Inflammatory macrophage treated with lipopolysaccharide for 1 hour (primary cell): Measurements from ENCODE around the gene SLITRK2.

Source experiments
- DNase-seq, 2 donors: peaks; one replicate each; pipeline ENCODE4 v3.0.0-alpha.2; 2020 to 2022

SLITRK2 gene, protein sequence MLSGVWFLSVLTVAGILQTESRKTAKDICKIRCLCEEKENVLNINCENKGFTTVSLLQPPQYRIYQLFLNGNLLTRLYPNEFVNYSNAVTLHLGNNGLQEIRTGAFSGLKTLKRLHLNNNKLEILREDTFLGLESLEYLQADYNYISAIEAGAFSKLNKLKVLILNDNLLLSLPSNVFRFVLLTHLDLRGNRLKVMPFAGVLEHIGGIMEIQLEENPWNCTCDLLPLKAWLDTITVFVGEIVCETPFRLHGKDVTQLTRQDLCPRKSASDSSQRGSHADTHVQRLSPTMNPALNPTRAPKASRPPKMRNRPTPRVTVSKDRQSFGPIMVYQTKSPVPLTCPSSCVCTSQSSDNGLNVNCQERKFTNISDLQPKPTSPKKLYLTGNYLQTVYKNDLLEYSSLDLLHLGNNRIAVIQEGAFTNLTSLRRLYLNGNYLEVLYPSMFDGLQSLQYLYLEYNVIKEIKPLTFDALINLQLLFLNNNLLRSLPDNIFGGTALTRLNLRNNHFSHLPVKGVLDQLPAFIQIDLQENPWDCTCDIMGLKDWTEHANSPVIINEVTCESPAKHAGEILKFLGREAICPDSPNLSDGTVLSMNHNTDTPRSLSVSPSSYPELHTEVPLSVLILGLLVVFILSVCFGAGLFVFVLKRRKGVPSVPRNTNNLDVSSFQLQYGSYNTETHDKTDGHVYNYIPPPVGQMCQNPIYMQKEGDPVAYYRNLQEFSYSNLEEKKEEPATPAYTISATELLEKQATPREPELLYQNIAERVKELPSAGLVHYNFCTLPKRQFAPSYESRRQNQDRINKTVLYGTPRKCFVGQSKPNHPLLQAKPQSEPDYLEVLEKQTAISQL

DNA sequence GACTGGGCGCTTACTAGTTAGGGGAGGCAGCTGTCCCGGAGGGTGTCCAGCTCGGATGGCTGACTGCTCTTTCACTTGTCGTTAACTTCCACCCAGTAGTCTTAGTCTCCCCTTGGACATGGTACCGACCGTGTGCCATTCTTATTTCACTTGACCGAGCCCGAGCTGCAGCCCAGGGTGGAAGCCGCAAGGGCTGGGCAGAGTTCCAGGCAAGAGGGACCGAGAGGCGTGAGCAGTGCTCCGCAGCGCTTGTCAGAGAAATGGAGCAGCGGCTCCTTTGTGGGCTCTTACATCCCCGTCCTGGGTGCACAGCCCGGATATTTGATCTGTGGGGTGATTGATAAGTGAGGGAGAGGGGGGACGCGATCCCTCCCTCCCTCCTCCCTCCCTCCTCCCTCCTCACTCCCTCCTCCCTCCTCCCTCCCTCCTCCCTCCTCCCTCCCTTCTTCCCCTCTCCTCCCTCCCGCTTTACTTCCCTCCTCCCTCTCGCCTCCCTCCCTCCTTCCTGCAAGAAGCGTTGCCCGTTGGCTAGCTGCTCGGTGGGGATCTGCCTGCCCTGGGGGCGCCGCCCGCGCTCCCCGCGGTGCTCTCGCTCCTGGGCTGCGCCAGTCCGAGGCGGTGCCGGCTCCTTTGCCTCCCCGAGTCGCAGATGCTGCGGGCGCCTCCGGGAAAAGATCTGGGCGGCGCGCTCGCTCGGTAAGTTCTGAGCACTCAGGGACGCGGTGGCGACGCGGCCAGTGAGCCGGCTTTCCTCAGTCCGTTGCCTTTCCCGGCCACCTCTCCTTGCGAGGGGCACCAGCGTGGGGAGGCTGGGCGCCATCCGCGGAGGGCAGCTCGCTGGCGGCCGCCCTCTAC lies at the start of gene SLITRK2:
SLITRK2 (plus strand) TSS at position 499 of the 855 bp plus-strand sequence. CDS start 4,597 bp downstream, outside the sequence.
- no peak for DNase-seq

DNA sequence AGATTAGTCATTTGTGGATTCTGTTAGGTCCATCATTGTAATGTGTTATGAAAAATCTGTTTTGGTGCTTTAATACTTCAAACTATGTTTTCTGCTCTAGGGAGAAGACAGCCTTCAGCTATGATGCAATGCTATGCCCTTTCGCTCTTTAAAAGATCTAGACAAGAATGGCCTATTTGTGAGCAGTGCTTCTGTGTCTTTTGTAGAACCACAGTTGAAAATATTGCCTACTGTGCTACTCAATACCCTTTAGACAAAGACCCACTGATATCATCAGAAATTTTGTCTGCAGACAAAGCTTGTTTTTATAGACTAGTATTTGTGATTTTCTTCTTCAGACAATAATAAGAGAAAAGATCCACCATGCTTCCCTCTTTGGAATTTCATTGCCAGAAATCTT lies 44.6 kb upstream of the SLITRK2 start:
- no peak for DNase-seq

DNA sequence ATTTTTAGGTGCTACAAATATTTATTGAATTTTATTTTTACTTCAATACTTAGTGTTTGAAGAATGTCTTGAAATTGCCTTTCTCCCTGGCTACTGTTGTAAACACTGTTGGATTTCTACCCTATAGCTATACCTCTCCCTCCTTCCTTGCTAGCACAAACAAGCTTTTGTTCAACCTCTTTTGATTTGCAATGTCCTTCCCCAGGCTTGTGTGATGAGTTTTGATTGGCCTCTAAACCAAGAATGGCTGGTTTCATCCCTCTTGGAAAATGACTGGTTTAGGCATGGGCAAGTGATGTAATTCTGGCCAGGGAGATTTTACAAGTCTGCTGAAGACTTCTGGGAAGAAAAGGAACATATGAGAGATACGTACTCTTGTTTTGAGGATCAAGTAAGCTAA lies 25.3 kb upstream of the SLITRK2 start:
- DNase-seq, result no peak

DNA sequence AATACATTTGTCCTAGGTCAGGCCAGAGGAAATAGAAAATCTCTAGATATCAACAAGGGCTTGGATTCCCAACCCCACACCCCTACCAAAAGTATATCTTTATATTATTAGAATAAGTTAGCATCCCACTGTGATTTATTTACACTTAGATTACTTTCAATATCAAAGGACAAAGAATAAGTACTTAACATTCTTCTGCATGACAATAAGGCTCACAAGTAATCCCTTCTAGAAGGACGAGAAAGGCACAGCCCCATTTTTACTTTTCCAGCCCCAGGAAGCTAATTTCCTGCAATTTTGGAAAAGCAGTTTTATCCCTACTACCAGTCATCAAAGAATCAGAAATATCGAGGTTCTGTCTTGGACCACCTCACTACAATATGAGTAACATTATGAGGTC lies 14.1 kb upstream of the SLITRK2 start:
- DNase-seq, result no peak

DNA sequence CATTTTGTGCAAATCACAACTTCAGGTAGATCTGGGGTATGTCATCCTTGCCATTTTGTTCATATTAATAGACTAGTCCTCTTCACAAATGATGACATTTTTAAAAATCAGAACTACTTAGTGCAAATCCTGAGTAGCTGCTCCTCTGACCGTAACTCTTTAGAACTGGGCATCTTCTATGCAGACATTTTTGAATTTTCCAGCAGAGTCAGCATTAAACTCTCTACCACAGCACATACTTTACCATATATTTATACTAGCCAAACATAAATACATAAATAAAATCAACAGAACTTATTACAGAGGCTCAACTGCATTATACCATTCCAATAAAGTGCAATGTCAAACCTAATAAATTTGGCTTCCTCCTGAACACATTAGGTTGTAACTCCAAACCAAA lies 4.5 kb upstream of the SLITRK2 start:
- DNase-seq, result no peak

DNA sequence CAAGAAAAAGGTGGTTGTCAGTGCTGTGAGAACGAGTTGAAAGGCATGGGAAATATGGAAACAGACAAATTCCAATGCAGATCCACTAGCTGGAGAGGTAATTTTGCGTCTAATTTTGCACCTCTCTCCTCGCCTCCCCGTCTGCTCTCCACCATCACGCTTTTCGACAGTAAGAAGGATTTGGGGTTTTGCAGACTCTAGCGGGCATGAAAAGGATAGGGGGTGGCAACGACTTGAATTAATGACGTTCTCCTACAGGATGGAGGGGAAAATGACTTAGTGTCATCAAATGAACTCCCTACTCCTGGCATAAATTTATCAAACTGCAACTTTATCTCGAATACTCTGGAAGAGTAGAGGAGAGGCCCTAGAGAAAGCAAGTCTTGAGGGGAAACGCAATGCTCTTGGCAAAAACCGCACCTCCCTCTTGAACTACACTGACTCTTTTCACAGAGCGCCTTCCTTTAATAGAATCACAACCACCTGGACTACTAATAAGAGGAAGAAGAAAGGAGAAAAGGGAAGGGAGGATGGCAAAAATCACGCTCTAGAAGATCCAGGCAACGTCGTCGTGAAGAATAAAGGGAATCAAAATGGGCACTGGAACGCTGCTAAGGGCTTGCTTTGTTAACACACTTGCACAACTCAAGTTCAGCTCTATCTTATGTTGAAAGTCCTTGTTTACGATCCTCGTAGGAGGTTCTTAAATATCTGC lies 871 bp upstream of the SLITRK2 start:
- DNase-seq, result no peak

DNA sequence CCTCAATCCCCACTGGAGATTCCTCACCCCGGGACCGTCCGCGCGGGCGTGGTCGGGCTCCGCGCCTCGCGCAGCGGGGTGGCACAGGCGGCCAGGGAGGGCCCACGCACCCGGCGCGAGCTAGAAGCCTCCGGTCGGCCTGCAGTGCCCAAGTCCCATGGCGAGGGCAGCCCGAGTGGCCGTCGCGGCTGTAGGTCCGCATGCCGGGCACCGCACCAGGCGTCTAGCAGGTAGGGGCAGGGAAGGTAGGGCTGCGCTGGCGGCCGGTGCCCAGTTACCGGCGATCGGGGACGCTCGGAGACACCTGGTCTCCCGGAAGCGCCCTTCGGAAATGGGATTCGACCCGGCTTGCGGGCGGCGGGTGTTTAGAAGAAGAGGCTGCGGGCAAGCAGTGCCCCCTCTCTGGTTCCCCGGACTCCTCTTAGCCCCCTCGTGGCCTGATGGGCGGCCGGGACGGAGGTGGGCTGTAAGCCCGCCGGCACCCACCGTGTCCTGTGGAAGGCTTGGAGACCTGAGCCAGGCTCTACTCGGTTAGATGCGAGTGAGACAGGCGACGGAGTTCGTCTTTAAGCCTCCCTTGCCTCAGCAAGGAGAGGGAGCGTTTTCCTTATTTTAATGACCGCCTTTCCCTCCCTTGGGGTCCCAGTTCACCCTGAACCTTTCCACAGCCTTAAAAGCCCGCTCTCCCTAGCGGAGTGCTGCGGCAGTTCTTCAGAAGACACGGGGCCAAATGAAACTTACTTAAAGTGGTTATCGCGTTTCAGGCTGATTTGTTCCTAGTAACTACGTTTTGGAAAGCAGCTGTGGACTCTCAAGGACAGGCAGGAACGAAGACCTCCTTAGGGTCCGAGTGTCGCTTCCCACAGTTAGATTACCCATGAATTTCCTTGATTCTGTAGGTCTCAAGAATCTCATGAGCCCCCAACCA lies 821 bp downstream of the SLITRK2 start:
- no peak for DNase-seq

DNA sequence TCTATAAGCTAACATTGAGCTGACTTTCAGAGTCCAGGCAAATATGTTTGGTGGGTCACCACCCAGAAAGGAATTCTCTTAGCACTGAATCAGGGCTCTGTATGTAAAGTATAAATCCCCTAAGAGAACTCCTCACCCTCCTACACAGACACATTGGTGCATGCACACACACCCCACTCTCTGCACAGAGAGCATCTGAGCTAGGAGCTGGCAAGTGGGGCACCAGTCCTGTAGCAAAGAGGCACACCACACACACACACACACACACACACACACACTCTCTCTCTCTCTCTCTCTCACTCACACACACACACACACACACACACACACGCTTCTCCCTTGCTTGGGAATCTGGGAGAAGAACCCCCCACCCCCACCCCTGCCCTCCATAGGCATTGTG lies 3.2 kb downstream of the SLITRK2 start:
- no peak for DNase-seq

DNA sequence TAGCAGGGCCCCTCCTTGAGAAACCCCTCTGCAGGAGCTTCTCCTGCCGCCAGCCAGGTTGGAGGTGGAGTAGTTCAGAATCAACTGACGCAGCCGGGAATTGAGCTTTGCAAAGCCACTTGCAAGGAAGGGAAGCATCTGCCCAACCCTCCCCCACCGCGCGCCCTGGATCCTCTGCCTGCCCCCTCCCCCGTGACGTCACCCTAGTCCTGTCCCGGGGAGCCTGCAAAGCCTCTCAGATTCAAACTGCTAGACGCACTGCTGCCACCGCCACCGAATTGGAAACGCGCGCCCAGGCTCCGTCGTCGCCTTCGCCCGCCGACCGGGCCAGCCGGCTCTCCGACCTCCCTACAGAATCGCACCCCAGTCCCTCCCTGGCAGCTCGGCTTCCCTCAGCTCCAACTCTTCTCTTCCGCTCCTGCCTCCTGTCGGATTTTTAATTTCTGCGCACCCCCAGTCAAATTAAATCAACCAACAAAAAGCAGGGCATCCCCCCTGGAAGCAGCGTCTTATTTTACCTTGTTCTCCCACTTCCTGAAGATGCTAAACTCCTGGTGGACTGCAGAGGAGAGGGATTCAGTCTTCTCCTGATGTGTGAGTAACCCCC lies 3.8 kb downstream of the SLITRK2 start:
- DNase-seq, result no peak

DNA sequence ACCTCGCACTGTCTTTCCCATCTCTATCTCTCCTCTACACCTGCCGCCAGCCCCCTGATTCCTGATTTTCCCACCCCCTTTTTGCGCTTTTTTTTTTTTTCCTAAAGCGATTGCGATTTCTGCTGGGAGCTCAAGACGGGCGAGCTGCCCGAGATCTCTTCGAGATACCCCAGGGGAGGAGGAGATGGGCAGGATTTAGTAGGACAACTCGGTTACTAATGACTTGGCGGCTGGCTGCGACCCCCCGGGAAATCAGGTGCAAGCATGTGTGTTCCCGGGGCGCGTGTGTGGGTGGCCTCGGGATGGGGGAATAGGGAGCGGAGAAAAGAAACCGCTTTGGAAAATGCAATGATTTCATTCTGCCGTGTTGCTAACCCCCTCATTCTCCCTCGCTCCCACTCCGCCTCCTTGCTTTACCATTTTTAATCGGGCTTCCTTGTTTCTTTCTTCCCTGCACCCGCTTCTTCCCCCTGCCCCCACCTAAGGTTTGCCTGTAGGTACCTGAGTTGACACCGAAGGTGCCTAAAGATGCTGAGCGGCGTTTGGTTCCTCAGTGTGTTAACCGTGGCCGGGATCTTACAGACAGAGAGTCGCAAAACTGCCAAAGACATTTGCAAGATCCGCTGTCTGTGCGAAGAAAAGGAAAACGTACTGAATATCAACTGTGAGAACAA lies 4.4 kb downstream of the SLITRK2 start:
- no peak for DNase-seq

DNA sequence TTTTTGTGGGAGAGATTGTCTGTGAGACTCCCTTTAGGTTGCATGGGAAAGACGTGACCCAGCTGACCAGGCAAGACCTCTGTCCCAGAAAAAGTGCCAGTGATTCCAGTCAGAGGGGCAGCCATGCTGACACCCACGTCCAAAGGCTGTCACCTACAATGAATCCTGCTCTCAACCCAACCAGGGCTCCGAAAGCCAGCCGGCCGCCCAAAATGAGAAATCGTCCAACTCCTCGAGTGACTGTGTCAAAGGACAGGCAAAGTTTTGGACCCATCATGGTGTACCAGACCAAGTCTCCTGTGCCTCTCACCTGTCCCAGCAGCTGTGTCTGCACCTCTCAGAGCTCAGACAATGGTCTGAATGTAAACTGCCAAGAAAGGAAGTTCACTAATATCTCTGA lies 5.5 kb downstream of the SLITRK2 start:
- no peak for DNase-seq

DNA sequence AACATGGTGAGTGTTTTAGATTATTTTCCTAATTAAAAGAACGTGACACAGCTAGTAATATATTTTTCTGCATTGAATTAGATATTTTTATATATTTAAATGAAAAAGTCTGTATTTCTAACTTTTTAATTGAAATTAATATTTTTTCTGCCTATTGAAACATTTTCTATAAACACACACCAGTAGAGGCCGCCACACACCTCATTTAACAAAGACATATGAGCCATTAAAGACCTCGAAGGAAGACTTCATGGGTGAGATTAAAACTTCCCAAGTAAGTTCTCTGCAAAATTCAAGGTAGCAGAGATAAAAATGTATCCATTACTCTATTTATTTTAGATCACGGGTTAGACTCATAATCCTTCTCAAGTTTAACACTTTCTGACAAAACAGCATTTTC lies 8.3 kb downstream of the SLITRK2 start:
- DNase-seq, result no peak

DNA sequence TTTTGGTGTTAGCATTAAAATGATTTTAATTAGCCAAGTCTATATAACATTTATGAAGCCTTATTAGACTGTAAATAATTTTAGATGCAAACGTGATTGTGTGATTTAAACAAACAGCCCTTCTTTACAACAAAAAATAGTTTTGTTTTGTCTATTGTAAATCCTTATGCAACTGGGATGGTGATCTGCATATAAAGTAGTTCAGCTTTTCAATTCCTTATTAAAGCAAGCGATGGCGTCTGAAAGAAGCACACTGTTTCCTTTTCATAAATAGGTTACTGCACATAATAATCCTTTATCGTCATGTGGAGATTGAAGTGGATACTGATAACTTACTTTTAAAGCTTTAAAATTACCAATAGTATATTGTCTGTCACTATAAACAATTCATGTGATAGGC lies 8.8 kb downstream of the SLITRK2 start:
- no peak for DNase-seq

DNA sequence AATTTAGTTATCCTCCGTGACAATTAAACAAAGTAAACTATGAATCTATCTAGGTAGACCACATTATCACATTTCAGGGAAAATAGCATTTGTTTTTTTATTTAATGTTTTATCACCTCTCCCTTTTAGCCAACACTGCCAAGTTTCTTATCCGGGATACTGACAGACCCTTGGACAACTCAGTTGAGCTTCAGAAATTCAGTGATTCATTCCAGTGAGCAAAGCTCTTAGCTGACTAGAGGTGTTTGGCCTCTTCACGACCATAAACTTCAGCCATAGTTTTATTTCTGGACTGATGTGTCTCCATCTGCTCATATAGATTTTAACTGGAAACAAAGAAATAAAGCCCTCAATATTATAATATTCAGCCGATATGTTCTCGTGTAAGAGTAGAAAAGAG lies 15.2 kb downstream of the SLITRK2 start:
- DNase-seq, result no peak

DNA sequence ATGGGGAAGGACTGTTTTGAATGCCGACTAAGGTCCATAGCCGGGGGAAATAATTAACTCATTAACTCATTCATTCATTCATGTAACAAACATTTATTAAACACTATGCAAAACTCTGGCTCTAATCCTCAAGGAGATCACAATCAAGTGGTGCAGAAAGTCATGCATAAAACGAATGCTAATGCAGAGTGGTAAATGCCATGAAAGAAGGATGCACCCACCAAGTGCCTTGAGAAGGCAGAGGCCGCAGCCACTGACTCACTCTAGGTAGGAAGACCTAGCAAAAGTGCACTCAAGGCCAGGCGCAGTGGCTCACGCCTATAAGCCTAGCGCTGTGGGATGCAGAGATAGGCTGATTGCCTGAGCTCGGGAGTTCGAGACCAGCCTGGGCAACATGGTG lies 22.9 kb downstream of the SLITRK2 start:
- no peak for DNase-seq

DNA sequence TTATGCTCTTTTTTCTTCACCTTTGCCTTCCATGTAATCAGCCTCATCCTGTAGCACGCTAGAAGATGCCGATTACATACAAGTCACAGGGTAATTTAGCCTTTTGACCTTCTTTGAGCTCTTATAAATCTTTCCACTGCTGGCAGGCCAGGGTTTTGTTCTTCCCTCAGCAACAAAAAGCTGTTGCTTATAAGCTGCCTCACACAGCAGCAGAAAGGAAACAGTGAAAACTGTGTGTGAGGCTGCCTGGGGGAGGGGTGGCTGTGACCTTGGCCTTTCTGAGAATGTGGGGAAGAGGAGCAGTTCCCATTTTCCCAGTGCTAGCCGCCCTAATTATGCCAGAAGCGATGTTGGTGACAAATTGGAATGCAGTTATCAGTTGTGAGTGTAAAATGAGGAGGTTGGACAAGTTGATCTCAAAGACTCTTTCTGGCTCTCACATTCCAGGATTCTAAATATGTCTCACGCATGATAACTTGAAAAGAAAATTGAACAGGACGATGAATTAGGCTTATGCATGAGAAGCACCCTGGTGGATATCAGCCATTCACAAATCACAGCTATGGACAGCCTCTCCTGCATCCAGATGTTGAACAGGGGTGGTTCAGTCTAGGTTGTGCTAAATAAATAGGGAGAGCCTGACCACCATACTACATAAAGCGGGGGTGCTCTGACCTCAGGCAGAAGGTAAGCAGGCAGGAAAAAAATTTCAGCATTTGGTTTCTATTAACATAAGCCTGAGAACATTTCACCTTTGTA lies 25.7 kb downstream of the SLITRK2 start:
- no peak for DNase-seq

DNA sequence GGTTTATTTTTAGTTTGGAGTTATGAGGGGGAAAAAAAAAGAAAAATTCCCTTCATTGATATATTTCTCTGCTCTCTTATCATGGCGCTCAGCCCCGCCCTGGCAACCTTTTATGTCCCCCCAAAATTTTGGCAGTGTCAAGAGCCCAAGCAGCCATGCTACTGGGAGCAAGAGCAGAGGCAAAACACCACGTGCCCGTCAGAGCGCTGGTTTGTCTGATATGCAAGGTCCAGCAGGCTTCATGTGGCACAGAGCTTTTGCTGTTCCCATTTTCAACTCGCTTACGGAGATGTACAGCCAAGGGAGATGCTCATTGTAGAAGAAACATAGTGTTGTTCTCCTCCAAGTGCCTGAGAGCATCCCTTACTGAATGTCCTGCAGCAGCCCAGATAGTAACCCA lies 27.3 kb downstream of the SLITRK2 start:
- DNase-seq, result no peak

DNA sequence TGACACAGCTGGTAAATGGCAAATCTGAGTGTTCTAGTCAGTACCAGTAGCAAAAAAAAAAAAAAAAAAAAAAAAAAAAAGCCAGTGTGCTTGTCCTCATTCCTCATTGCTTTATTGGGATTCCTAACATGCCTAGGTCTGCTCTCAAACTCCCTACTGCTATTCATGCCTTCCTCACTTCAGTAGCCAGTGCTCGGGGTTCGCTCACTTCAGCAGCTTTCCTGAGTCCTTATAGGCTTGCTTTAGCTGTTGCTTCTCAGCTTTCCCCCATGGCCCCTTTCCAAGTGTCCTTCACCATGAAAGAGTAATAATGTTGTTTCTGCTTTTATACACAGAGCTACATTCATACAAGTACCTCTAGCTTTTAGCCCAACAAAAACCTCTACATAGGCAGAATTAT lies 30.8 kb downstream of the SLITRK2 start:
- DNase-seq, result no peak

DNA sequence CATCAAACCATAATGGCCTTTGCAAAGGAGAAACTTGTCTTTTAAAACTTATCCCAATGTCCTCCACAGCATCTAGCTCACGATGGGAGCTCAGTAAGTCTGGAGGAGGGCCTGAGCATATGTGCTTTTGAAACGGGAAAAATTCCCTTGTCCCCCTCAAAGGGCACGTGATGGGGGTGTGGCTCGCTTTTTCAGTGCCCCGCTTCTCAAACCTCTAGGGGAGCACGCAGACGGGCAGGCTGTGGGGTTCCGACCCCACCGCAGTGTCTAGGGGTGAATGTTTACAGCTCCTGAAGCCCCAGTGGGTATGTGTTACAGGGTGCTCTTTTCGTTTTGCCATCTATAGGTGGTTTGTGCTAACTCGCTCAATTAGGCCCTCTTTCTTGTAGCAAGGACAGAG lies 31.2 kb downstream of the SLITRK2 start:
- no peak for DNase-seq

DNA sequence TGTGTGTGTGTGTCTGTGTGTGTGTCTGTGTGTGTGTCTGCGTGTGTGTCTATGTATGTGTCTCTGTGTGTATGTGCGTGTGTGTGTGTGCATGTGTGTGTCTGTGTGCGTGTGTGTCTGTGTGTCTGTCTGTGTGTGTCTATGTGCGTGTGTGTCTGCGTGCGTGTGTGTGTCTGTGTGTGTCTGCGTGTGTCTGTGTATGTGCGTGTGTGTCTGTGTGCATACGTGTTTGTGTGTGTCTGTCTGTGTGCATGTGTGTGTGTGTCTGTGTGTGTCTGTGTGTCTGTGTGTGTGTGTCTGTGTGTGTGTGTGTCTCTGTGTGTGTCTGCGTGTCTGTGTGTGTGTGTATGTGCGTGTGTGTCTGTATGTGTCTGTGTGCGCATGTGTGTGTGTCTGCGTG lies 35.6 kb downstream of the SLITRK2 start:
- DNase-seq, result no peak
